Karpas-422 (cell line): ENCODE results near the gene HNRNPM. TPM values are rescaled to one million over a fixed set of nuclear protein-coding genes. Genes with fewer than 3 reads are reported as not detected.

Experiments
- DNase-seq: peaks from one replicate; pipeline ENCODE4 v3.0.0-alpha.2; 2015
- H2AFZ ChIP-seq: fragments of 200-600 bp; sonication (generic); 2 replicates; pipeline ENCODE4 v1.6.1; 2014; ENCODE audit warnings: antibody characterized with exemption, low read length, mixed read lengths
- H3K27ac ChIP-seq: fragments of 200-600 bp; sonication (generic); 2 replicates; pipeline ENCODE4 v1.5.1; 2014; ENCODE audit warnings: mild to moderate bottlenecking, low read length, moderate library complexity
- H3K27me3 ChIP-seq: fragments of 200-600 bp; sonication (generic); 2 replicates; pipeline ENCODE4 v1.6.1; 2014; ENCODE audit warnings: low read length, mixed read lengths
- H3K36me3 ChIP-seq: fragments of 200-600 bp; sonication (generic); 2 replicates; pipeline ENCODE4 v1.6.1; 2014; ENCODE audit warnings: low read length, mixed read lengths; ENCODE audit not compliant: insufficient read depth
- H3K4me1 ChIP-seq: fragments of 200-600 bp; sonication (generic); 2 replicates; pipeline ENCODE4 v1.6.1; 2014; ENCODE audit warnings: mild to moderate bottlenecking, low read length, mixed read lengths
- H3K4me2 ChIP-seq: fragments of 200-600 bp; sonication (generic); 2 replicates; pipeline ENCODE4 v1.6.1; 2014; ENCODE audit warnings: low read length, low read depth, mild to moderate bottlenecking; ENCODE audit not compliant: poor library complexity, severe bottlenecking
- H3K4me3 ChIP-seq: fragments of 200-600 bp; sonication (generic); 2 replicates; pipeline ENCODE4 v1.5.1; 2014; ENCODE audit warnings: mild to moderate bottlenecking, antibody characterized with exemption, low read length, mixed read lengths
- H3K79me2 ChIP-seq: fragments of 200-600 bp; sonication (generic); 2 replicates; pipeline ENCODE4 v1.6.1; 2014; ENCODE audit warnings: mild to moderate bottlenecking, low read length, mixed read lengths
- H3K9ac ChIP-seq: fragments of 200-600 bp; sonication (generic); 2 replicates; pipeline ENCODE4 v1.6.0; 2014; ENCODE audit warnings: low read length
- H3K9me2 ChIP-seq: fragments of 200-600 bp; sonication (generic), shearing (Covaris generic); replicated peaks from 2 replicates; pipeline ENCODE4 v1.6.0; 2014; ENCODE audit warnings: mild to moderate bottlenecking, low read length, moderate library complexity; ENCODE audit not compliant: insufficient read depth
- H3K9me3 ChIP-seq: fragments of 300-700, 200-600 bp; sonication (generic); 2 replicates; pipeline ENCODE4 v1.6.1; 2014; ENCODE audit warnings: low read length, mixed read lengths
- H4K20me1 ChIP-seq: fragments of 200-600 bp; sonication (generic); 2 replicates; pipeline ENCODE4 v1.6.1; 2014; ENCODE audit warnings: mild to moderate bottlenecking, antibody characterized with exemption, low read length, low read depth; ENCODE audit not compliant: insufficient read depth
- total RNA-seq: library from RNA; depleted of rRNA; stranded (reverse); fragments of >200 nt; shearing (Covaris generic); gene quantifications from 2 replicates; pipeline ENCODE4 v1.2.3, GENCODE V29; 2014; ENCODE audit warnings: low replicate concordance

The HNRNPM gene
- total RNA-seq, 1 experiment from 2014 or later, result 34.4 TPM

DNA sequence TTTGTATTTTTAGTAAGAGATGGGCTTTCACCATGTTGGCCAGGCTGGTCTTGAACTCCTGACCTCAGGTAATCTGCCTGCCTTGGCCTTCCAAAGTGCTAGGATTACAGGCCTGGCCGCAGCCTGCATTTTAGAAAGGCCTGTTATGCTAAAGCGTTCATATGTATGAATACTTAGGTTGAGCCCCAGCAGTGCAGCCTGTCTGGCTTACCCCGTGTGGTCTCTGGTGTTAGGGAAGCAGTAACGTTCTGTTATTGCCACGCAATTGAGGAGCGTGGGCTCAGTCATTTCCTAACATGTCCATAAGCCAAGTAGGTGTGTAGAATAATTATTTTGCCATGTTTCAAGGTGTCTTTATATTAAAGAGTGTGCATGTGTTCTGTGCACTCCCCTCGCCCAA, 14.3 kb downstream of the HNRNPM start:
- Histone ChIP-seq H3K27ac (no peak overlapping the region), H3K4me1 (peaks cover 27% of the 10 kb centered on the region), H3K9me3 (no peaks in the 10 kb centered on the region), H3K36me3 (peaks cover 65% of the 10 kb centered on the region; the same call in 1 of the 2 replicates), H3K4me3 (no peak overlapping the region), H3K4me2 (no peak overlapping the region), H3K79me2 (peaks cover 99% of the 10 kb centered on the region), H3K9ac (no peak overlapping the region), H4K20me1 (peaks cover 95% of the 10 kb centered on the region), H2AFZ (no peak overlapping the region), H3K9me2 (no peaks in the 10 kb centered on the region), H3K27me3 (no peaks in the 10 kb centered on the region)
- no peak for DNase-seq

DNA sequence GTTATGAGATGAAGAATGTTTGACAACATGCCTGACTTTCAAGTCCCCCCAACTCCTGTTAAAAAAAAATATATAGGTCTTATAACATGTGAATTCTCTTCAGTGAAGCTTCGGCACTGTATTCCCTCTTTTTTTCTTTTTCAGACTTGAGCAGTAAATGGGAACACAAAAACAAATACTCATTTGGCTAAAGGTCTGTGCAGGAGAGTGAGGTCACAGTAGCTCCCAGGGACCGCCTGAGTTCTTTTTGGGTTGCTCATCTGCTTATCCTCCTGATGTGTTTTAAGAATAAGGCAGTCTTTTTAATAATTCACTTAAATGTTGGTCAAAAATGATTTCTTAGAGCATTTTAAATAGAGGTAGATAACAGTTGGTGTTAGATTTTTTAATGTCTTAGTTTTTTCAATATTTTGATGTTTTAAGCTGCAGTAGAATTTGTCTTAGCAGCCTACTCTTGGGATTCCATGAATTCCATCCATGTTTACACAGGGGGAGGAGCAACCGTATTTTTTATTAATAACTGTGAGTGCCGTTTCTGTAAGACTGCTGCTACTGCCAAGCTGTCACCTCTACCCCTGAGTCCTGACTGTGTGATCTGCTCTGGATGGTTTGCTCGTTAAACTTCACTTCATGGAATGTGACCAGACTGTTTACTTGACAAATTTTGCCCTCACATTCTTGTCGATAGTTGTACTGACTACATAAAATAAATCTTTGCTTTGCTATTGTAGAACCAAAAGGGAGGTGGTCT, 14.9 kb downstream of the HNRNPM start:
- Histone ChIP-seq H3K9ac (no peak overlapping the region), H3K27me3 (no peaks in the 10 kb centered on the region), H3K4me2 (no peak overlapping the region), H3K9me2 (no peaks in the 10 kb centered on the region), H2AFZ (no peak overlapping the region), H3K4me1 (peaks cover 27% of the 10 kb centered on the region), H4K20me1 (peaks cover 89% of the 10 kb centered on the region), H3K4me3 (no peak overlapping the region), H3K27ac (no peak overlapping the region), H3K9me3 (no peaks in the 10 kb centered on the region), H3K79me2 (peaks cover 96% of the 10 kb centered on the region), H3K36me3 (peaks cover 68% of the 10 kb centered on the region; the same call in 1 of the 2 replicates)
- DNase-seq, result no peak

GRCh38 chr19:8460516-8461298, 15.9 kb downstream of the HNRNPM start:
- Histone ChIP-seq H3K4me1 (peaks cover 27% of the 10 kb centered on the region), H3K4me3 (no peak overlapping the region), H3K9me3 (no peaks in the 10 kb centered on the region), H3K4me2 (no peak overlapping the region), H4K20me1 (peaks cover 86% of the 10 kb centered on the region), H3K27me3 (no peaks in the 10 kb centered on the region), H3K9me2 (no peaks in the 10 kb centered on the region), H3K9ac (no peak overlapping the region), H3K79me2 (peaks cover 96% of the 10 kb centered on the region), H3K36me3 (peaks cover 72% of the 10 kb centered on the region), H3K27ac (no peak overlapping the region), H2AFZ (no peak overlapping the region)
- DNase-seq, result no peak

- Histone ChIP-seq H3K27ac (no peak overlapping the region), H4K20me1 (peaks cover 81% of the 10 kb centered on the region), H3K9me2 (no peaks in the 10 kb centered on the region), H2AFZ (no peak overlapping the region), H3K9me3 (no peaks in the 10 kb centered on the region), H3K36me3 (peaks cover 76% of the 10 kb centered on the region), H3K27me3 (no peaks in the 10 kb centered on the region), H3K4me3 (no peak overlapping the region), H3K4me1 (peaks cover 27% of the 10 kb centered on the region), H3K79me2 (peaks cover 95% of the 10 kb centered on the region), H3K4me2 (no peak overlapping the region), H3K9ac (no peak overlapping the region)
- DNase-seq, result no peak
These were observed 16.6 kb downstream of the HNRNPM start for GRCh38 chr19:8461376-8461775.

DNA sequence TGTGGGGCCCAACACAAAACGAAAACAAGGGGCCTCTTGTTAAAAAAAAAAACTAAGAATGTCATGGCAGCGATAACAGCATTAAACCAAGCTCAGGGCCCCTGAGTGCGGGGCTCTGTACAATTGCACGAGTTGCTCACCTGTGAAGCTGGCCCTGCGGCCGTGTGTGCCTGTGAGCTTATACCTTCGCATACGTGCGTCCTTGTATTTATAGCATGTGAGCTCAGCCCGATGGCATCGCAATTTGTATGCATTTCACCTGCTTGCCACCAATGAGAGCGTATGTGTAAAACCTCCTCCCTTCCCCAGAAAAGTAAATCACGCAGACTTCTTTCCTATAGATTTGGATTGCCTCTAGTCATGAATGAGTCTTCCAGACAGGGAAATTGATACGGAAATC, 17.1 kb downstream of the HNRNPM start:
- DNase-seq, result no peak
- H3K4me3 ChIP-seq, result no peak overlapping the region
- H2AFZ ChIP-seq, result no peak overlapping the region
- no peak overlapping the region for H3K9ac ChIP-seq
- H3K9me2 ChIP-seq, result no peaks in the 10 kb centered on the region
- H3K4me1 ChIP-seq, result peaks cover 27% of the 10 kb centered on the region
- peaks cover 76% of the 10 kb centered on the region for H4K20me1 ChIP-seq
- no peaks in the 10 kb centered on the region for H3K9me3 ChIP-seq
- peaks cover 73% of the 10 kb centered on the region for H3K36me3 ChIP-seq
- H3K79me2 ChIP-seq, result peaks cover 92% of the 10 kb centered on the region
- H3K27ac ChIP-seq, result no peak overlapping the region
- H3K27me3 ChIP-seq, result no peaks in the 10 kb centered on the region
- H3K4me2 ChIP-seq, result no peak overlapping the region

DNA sequence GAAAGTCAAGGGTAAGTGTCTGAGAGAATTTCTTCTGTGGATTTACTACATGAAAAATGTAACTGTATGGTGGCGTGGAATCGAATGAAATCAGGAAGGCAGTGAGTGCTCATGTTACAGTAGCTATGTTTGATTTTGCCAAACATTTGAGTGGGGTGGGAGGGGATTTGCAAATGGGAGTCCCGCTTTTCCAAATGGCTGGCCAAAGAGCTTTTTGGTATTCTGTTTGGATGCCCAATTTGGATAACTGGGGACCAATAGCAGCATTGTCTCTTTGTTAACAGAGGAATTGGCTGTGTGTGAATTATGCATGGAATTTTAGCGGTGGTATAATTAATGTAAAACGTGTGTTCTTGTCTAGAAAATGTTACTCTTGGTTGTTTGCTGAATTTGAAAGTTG, 17.8 kb downstream of the HNRNPM start:
- Histone ChIP-seq H2AFZ (no peak overlapping the region), H4K20me1 (peaks cover 69% of the 10 kb centered on the region), H3K9me3 (no peaks in the 10 kb centered on the region)

DNA sequence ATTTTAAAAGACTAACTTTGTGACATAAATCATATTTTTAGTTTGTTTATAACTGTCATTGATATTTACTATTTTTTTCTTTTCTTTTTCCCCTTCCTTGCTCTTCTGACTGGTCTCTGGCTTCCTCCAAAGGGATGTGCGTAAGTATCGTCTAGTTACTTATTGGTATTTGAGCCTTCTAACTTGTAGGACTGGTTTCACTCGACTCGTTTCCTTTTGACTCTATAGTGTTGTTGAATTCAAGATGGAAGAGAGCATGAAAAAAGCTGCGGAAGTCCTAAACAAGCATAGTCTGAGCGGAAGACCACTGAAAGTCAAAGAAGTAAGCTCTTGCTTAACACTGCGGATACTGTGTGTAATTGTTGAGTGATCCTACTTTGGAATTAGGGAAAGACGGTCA, 18.6 kb downstream of the HNRNPM start:
- Histone ChIP-seq H3K4me3 (no peak overlapping the region), H3K79me2 (peaks cover 86% of the 10 kb centered on the region), H3K9me2 (no peaks in the 10 kb centered on the region), H3K9me3 (no peaks in the 10 kb centered on the region), H3K4me1 (peaks cover 18% of the 10 kb centered on the region), H3K36me3 (peaks cover 80% of the 10 kb centered on the region), H3K27me3 (no peaks in the 10 kb centered on the region), H4K20me1 (peaks cover 63% of the 10 kb centered on the region), H2AFZ (no peak overlapping the region), H3K27ac (no peak overlapping the region), H3K4me2 (no peak overlapping the region), H3K9ac (no peak overlapping the region)
- DNase-seq, result no peak

More for the DNA sequence above, 17.8 kb downstream of the HNRNPM start:
- no peak for DNase-seq
- peaks cover 26% of the 10 kb centered on the region for H3K4me1 ChIP-seq
- no peaks in the 10 kb centered on the region for H3K9me2 ChIP-seq
- H3K27ac ChIP-seq, result no peak overlapping the region
- H3K36me3 ChIP-seq, result peaks cover 75% of the 10 kb centered on the region
- H3K9ac ChIP-seq, result no peak overlapping the region
- H3K4me3 ChIP-seq, result no peak overlapping the region
- H3K27me3 ChIP-seq, result no peaks in the 10 kb centered on the region
- no peak overlapping the region for H3K4me2 ChIP-seq
- peaks cover 90% of the 10 kb centered on the region for H3K79me2 ChIP-seq

DNA sequence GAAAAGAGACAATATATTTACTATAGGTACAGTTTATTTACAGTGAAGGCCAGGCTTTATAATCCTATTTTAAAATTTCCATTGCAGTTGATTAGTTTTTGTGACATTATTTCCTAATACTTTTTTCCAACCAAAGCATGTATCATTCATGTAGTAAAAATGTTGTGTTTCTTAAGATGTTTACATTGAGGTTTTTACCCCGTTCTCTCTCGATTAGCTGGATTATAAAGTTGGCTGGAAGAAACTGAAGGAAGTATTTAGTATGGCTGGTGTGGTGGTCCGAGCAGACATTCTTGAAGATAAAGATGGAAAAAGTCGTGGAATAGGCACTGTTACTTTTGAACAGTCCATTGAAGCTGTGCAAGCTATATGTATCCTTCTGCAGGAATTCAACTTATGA, 21.2 kb downstream of the HNRNPM start:
- H3K79me2 ChIP-seq, result peaks cover 81% of the 10 kb centered on the region
- H3K4me3 ChIP-seq, result no peak overlapping the region
- no peaks in the 10 kb centered on the region for H3K27me3 ChIP-seq
- H4K20me1 ChIP-seq, result peaks cover 39% of the 10 kb centered on the region
- no peaks in the 10 kb centered on the region for H3K9me2 ChIP-seq
- H3K9ac ChIP-seq, result no peak overlapping the region
- no peak overlapping the region for H2AFZ ChIP-seq
- no peaks in the 10 kb centered on the region for H3K9me3 ChIP-seq
- H3K4me1 ChIP-seq, result peaks cover 2% of the 10 kb centered on the region
- no peak overlapping the region for H3K4me2 ChIP-seq
- no peak overlapping the region for H3K27ac ChIP-seq
- DNase-seq, result no peak
- peaks cover 86% of the 10 kb centered on the region for H3K36me3 ChIP-seq
